ENCODE results near the gene MTHFD1. TPM values are rescaled to one million over a fixed set of nuclear protein-coding genes. Genes with fewer than 3 reads are reported as not detected.

MTHFD1 gene
- total and polyA plus RNA-seq, 2 of the 4 experiments (the other 2 are of a cell fraction), result 32.2 to 64.9 TPM

DNA sequence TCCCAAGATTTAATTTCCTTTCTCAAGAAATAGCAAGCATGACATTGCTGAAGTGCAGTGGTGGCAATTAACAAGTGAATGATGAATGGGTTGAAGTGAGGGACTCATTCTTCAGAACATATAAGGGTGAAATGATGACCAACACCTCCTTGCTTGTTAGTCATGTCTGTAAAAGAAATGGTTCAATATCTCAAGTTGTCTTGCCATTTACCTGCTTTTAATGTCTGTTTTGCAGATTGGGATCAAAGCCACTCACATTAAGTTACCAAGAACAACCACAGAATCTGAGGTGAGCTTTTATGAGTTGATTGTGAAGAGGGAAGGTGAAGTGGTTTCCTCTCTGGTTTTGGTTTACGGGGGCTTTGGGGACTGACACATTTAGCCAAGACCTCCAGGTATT is 24.1 kb downstream of the MTHFD1 start:
- ChIA-PET POLR2A (ENCODE audit: unreplicated experiment) (no interaction called here), CTCF (interaction anchor here (1.9 kb wide), 1 partner anchor 18 kb away, joined by 9 read pairs; no protein-coding TSS in a partner anchor)
- Histone ChIP-seq H3K4me3 (ENCODE audit: insufficient read depth, low read depth, low read length) (no peak overlapping the region), H3K9ac (ENCODE audit: low read depth, low read length) (no peak overlapping the region), H4K20me1 (ENCODE audit: insufficient read depth, low read length) (no peaks in the 10 kb centered on the region), H3K23ac (ENCODE audit: low read depth, low read length) (no peak overlapping the region), H2BK5ac (ENCODE audit: low read depth, low read length, poor library complexity, severe bottlenecking) (no peak overlapping the region), H4K8ac (ENCODE audit: low read depth in 2 of 2, low read length in 2 of 2) (no peak overlapping the region), H2BK20ac (ENCODE audit: low read depth, low read length) (no peak overlapping the region), H3K56ac (ENCODE audit: extremely low read depth, insufficient read depth, low read length) (no peak overlapping the region), H2BK15ac (ENCODE audit: low read depth, low read length) (no peak overlapping the region), H3K4me2 (ENCODE audit: low read depth, low read length) (no peak overlapping the region), H3K18ac (ENCODE audit: low read depth, low read length) (no peak overlapping the region), H2AK5ac (ENCODE audit: low read depth, low read length) (no peak overlapping the region), H3K9me1 (ENCODE audit: insufficient read depth, low read length) (no peaks in the 10 kb centered on the region; the same call in 1 of the 2 replicates), H4K91ac (ENCODE audit: insufficient read depth, low read depth, low read length) (no peak overlapping the region), H3K9me3 (ENCODE audit: control insufficient read depth, insufficient read depth, low read length) (no peaks in the 10 kb centered on the region), H2AK9ac (replicated peaks; ENCODE audit: low read depth, low read length, poor library complexity) (no peak overlapping the region), H3K27me3 (ENCODE audit: control insufficient read depth, insufficient read depth, low read length) (no peaks in the 10 kb centered on the region), H3K36me3 (ENCODE audit: control insufficient read depth, insufficient read depth, low read length) (peaks cover 11% of the 10 kb centered on the region), H4K5ac (ENCODE audit: low read depth, low read length) (no peak overlapping the region), H3K27ac (ENCODE audit: insufficient read depth, low read length) (no peak overlapping the region), H2BK120ac (ENCODE audit: low read depth, low read length) (no peak overlapping the region), H3K4me1 (ENCODE audit: control insufficient read depth, insufficient read depth, low read length) (peaks cover 2% of the 10 kb centered on the region; the same call in 1 of the 2 replicates), H3K4ac (ENCODE audit: low read depth, low read length) (no peak overlapping the region), H2AFZ (replicated peaks; ENCODE audit: low read length, poor library complexity) (no peak overlapping the region), H3K14ac (replicated peaks; ENCODE audit: low read depth, low read length) (no peak overlapping the region), H3K79me1 (ENCODE audit: low read depth in 1 of 2, low read length in 2 of 2) (peaks cover 0 to 7% of the 10 kb centered on the region in 2 experiments; a peak in 2 of 4 replicates)
- no CpG with 5 or more reads among the region's 1 CpG for WGBS, 2 experiments (ENCODE audit: extremely low coverage in 2 of 2, insufficient read length in 1 of 2)
- ATAC-seq (ENCODE audit: low read depth) (no peak), DNase-seq (no peak)
- TF ChIP-seq CEBPB (IDR thresholded peaks at IDR 0.05; ENCODE audit: low read depth, low read length), result no peak
- TF ChIP-seq SMC3 (IDR thresholded peaks at IDR 0.05; ENCODE audit: low read depth, low read length), result no peak
- no peak for TF ChIP-seq MAZ (IDR thresholded peaks at IDR 0.05; ENCODE audit: borderline replicate concordance, low read depth, low read length)
- no peak for TF ChIP-seq RFX5 (IDR thresholded peaks at IDR 0.05; ENCODE audit: low read depth, low read length)
- no peak for TF ChIP-seq BHLHE40 (IDR thresholded peaks at IDR 0.05; ENCODE audit: low read depth, low read length)
- TF ChIP-seq, protein P1, sequence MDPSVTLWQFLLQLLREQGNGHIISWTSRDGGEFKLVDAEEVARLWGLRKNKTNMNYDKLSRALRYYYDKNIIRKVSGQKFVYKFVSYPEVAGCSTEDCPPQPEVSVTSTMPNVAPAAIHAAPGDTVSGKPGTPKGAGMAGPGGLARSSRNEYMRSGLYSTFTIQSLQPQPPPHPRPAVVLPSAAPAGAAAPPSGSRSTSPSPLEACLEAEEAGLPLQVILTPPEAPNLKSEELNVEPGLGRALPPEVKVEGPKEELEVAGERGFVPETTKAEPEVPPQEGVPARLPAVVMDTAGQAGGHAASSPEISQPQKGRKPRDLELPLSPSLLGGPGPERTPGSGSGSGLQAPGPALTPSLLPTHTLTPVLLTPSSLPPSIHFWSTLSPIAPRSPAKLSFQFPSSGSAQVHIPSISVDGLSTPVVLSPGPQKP (IDR thresholded peaks at IDR 0.05; ENCODE audit: borderline replicate concordance, low read depth, low read length), result no peak
- no peak for TF ChIP-seq CHD1 (IDR thresholded peaks at IDR 0.05; ENCODE audit: low read depth, low read length)
- TF ChIP-seq RCOR1 (IDR thresholded peaks at IDR 0.05; ENCODE audit: insufficient replicate concordance, low read length), result no peak
- no peak for TF ChIP-seq MAFK (IDR thresholded peaks at IDR 0.05; ENCODE audit: low read depth, low read length)
- no peak for TF ChIP-seq FOS (IDR thresholded peaks at IDR 0.05; ENCODE audit: low read depth, low read length)
- TF ChIP-seq, protein P2, sequence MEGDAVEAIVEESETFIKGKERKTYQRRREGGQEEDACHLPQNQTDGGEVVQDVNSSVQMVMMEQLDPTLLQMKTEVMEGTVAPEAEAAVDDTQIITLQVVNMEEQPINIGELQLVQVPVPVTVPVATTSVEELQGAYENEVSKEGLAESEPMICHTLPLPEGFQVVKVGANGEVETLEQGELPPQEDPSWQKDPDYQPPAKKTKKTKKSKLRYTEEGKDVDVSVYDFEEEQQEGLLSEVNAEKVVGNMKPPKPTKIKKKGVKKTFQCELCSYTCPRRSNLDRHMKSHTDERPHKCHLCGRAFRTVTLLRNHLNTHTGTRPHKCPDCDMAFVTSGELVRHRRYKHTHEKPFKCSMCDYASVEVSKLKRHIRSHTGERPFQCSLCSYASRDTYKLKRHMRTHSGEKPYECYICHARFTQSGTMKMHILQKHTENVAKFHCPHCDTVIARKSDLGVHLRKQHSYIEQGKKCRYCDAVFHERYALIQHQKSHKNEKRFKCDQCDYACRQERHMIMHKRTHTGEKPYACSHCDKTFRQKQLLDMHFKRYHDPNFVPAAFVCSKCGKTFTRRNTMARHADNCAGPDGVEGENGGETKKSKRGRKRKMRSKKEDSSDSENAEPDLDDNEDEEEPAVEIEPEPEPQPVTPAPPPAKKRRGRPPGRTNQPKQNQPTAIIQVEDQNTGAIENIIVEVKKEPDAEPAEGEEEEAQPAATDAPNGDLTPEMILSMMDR (conservative IDR thresholded peaks at IDR 0.05; ENCODE audit: low read depth, low read length), result no peak
- TF ChIP-seq MXI1 (IDR thresholded peaks at IDR 0.05; ENCODE audit: borderline replicate concordance, low read depth, low read length), result no peak
- no peak for TF ChIP-seq USF2 (IDR thresholded peaks at IDR 0.05; ENCODE audit: low read depth, low read length)
- no peak for TF ChIP-seq POLR2A (IDR thresholded peaks at IDR 0.05; ENCODE audit: low read depth, low read length)
- in situ Hi-C loops (cut with MboI; ENCODE audit: low sequenced_read_pairs), result no loop called here
- intact Hi-C loops (cut with micrococcal nuclease), result no loop called here
- BruUV-seq (replicated peaks), result no TSS peak
- dilution Hi-C loops (cut with HindIII; ENCODE audit: low sequenced_read_pairs, unreplicated experiment), result no loop called here

Measured in IMR-90 (cell line).